Activated CD4-positive, alpha-beta T cell treated with anti-CD3 and anti-CD28 coated beads for 24 hours (primary cell): ENCODE data around the gene PIGX.

Experiments used
- DNase-seq, 2 donors: peaks; one replicate each; pipeline ENCODE4 v3.0.0-alpha.2; 2020; ENCODE audit warnings: low read depth in 2 of 2

The PIGX gene

GRCh38 chr3:196711838-196712513, at the start of gene PIGX, which contains the start of gene CEP19:
Gene PIGX (plus strand): TSS chr3:196712377.
Gene CEP19 (minus strand): TSS chr3:196712250. CDS start chr3:196708657, 3,593 bp downstream.
- DNase-seq, result peak; percentile 77 to 79

DNA sequence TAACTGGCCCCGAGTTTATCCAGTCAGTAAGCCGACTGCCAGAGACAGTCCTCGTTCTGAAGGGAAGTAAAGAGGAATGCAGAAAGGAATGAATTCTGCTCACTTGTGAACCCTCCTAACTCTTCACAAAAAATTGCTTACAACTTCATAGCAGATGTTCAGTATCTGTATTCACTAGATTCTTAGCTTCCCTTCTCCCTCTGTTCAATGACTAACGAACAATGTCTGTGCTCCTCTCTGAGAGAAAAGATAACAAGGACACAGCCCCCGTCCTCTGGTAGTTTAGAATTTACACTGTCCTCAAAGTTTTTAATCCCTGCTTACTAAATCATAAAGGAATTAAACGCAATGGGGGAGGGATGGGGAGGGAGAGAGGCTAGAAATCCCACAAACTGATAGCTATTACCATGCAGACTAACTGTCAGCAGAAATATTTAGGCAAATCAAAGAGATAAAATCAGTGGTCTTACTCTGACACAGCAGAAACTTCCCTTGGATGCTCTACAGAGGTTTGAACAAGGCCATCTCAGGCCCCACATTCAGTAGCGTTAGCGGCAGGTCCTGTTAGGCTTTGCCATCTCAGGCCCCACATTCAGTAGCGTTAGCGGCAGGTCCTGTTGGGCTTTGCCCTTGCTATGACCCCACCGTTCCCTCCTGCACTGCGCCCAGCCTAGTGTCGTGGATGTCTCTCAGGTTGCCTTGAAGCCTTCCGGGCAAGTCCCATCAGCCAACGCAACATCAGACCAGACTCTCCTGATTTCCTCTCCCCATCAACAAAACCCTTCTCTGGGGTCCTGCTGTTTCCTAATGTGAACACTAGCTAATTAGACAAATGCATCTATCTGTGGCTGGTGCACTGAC, 49.2 kb upstream of the PIGX start:
- DNase-seq, result no peak

GRCh38 chr3:196666001-196666867, 45.9 kb upstream of the PIGX start:
- DNase-seq, result no peak

DNA sequence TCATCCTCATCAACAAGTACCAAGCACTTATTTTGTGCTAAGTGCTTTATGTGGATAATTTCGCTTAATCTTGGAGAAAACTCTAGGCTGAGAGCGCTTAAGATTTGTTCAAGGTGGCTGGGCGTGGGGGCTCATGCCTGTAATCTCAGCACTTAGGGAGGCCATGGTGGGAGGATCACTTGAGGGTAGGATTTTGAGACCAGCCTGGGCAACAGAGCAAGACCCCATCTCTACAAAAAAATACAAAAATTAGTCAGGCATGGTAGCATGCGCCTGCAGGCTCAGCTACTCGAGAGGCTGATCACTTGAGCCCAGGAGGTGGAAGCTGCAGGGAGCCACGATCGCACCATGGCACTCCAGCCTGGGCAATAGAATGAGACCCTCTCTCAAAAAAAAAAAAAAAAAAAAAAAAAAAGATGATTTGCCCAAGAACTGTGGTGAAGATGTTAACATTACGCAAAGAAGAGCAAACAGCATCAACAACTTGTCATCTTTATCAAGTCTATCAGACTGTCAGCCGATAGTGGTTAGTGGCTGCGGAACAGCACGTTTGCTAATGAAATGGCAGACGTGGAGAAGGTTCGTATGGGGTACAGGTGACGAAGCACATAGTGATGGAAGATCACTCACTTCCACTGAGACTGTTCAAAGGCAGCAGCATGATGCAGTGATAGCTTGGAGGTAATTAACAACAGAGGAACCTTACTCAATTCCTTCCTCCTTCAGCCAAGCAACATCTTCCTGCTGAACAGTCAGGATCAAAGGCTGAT, 44.9 kb upstream of the PIGX start:
- no peak for DNase-seq

GRCh38 chr3:196670339-196670738, 41.8 kb upstream of the PIGX start:
- no peak for DNase-seq

DNA sequence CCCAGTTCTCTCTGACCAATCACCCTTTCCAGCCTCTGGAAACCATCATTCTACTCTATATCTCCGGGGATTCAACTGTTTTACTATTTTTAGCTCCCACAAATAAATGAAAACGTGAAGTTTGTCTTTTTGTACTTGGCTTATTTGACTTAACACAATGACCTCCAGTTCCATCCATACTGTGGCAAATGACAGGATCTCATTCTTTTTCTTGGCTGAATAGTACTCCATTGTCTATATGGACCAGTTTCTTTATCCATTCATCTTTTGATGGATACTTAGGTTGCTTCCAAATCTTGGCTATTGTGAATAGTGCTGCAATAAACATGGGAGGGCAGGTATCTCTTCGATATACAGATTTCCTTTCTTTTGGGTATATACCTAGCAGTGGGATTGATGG, 38.5 kb upstream of the PIGX start:
- no peak for DNase-seq

GRCh38 chr3:196677353-196677752, 34.8 kb upstream of the PIGX start:
- no peak for DNase-seq

GRCh38 chr3:196677931-196678330, 34.2 kb upstream of the PIGX start:
- DNase-seq, result no peak

GRCh38 chr3:196684548-196685407, 27.4 kb upstream of the PIGX start:
- peak in 1 of 2 donors; percentile 60 for DNase-seq

GRCh38 chr3:196686436-196686835, 25.7 kb upstream of the PIGX start:
- no peak for DNase-seq

DNA sequence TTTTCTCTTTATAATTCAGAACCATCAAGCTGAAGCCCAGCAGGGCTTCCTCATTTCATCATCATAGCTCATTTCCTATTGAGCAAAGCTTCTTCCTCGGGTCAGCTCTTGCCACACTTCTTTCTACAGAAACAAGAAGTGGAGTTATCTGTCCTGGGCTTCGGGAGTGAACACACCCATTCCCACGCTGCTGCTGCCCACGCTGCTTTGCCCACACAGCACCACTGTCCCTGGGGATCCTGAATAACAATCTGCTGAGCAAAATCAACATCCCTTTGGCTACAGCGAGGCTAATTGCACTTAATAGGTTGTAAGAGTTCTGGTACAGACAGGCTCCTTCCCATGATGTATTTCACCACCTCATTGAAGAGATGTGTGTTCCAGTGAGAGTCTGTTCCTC, 23.8 kb upstream of the PIGX start:
- DNase-seq, result no peak

DNA sequence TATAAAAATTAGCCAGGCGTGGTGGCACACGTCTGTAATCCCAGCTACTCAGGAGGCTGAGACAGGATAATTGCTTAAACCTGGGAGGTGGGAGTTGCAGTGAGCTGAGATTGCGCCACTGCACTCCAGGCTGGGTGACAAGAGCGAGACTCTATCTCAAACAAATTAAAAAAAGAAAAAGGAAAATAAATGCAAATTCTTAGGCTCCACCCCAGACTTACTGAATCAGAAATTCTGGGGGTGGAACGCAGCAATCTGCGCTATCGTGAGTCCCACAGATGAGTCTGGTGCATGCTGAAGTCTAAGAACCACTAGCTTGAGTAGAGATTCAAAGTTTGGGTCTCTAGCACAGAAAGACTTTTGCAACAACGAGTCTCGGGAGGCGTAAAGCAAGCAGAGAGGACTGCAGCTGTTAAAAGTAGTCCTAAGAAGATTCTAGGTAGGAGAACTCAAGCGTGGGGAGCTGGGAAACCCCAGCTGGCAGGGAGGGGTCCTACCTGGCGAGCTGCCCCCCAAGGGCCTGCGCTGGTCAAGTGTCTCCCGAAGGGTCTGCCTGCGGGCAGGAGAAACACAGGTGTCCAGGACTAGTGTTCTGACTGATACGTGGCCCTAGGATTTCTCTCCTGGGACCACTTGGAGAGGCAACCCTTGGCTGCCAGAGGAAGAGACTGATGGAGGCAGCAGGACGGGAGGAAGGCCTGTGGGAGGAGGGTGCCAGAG, 22.1 kb upstream of the PIGX start:
- DNase-seq, result no peak

GRCh38 chr3:196691386-196691785, 20.8 kb upstream of the PIGX start:
- no peak for DNase-seq

- peak in 1 of 2 donors; percentile 4 for DNase-seq
Measured at GRCh38 chr3:196694202-196694638, 18.0 kb upstream of the PIGX start.

GRCh38 chr3:196694941-196695848, 17.0 kb upstream of the PIGX start:
- peak in 1 of 2 donors; percentile 8 for DNase-seq

DNA sequence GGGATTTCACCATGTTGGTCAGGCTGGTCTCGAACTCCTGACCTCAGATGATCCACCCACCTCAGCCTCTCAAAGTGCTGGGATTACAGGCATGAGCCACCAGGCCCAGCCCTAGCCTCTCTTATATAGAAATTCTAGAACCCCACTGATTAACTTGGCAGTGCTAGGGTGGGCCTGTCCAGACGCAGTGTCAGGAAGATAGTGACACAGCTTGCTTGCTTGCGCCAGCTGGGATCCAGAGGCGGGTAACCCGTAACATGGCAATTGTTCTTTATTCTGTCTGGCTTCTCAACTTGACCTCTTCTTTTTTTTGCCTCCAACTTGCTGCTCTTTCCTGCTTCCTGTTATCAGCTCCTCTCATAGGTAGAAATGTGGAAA, 16.3 kb upstream of the PIGX start:
- no peak for DNase-seq

DNA sequence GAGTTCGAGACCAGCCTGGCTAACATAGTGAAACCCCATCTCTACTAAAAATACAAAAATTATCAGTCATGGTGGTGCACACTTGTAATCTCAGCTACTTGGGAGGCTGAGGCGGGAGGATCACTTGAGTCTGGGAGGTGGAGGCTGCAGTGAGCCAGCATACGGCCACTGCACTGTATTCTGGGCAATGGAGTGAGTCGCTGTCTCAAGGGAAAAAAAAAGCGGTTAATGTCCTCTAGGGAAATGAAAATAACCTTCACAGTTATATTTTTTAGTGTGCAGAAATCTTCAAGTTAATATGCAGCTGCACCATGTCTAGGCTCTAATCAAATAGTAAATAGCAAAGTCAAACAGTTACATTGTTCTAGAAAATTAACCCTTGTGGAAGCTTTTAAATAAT, 14.9 kb upstream of the PIGX start:
- no peak for DNase-seq

DNA sequence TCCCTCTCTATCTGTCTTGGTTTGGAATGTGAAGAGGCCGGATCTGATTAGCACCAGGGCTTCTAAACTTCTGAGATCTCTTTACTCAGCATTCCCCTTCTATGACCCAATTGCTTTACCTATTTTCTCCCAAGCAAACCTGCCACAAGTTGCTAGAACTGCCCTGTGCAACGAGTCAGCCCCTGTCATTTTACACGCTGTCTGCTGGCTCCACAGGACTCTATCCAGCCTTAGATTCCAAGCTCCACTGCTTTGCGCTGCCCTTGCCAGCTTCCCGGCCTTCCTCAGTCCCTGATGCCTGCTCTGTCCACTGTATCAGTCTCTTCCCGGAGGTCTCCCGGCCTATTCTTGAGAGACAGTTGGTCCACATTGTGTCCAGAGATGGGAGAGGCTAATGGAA, 12.4 kb upstream of the PIGX start:
- no peak for DNase-seq

GRCh38 chr3:196700801-196701200, 11.4 kb upstream of the PIGX start:
- DNase-seq, result no peak
